Limb (tissue), 2 donors: Measurements from ENCODE around the gene FMO2.
"Not testable (repeated sequence)": the region's sequence is repeated elsewhere in the genome, so short reads cannot be mapped to it uniquely, and the experiment has no call there.

ENCODE experiments used
- DNase-seq, 2 donors: peaks; one replicate each; pipeline ENCODE4 v3.0.0-alpha.2; 2016; ENCODE audit errors: extremely low spot score in 2 of 2

Gene FMO2

DNA sequence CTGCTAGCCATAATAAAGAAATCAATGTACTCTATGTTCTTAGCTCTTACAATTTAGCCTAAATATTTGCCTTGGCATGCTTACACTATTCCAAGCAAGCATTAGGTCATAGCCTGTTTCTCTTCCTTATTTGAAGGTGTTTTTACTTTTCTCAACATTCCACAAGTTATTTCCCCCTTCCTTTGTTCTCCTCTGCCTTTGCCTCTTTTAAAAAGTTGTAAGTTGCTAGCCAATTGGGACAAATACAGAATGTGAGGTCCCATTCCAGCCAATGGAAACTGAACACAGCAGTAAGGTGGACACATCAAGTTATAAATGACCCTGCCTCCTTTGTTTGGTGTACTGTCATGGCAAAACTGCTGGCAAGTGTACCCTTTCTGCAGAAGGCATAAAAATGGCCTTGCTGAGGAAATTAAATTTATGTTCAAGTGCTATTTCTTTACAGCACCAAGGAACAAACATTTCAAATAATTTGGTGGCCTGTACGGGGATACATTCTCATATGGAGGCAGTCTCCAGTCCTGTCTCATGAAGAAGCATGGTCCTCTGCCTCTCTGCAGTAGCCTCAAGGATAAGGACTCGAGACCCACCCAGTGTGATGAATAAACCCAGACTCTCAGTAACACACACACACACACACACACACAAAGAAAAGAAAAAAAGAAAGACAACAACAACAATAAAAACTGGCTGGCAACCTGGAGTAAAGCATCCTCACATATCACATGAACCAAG lies 34.4 kb downstream of the FMO2 start:
- DNase-seq = no peak

DNA sequence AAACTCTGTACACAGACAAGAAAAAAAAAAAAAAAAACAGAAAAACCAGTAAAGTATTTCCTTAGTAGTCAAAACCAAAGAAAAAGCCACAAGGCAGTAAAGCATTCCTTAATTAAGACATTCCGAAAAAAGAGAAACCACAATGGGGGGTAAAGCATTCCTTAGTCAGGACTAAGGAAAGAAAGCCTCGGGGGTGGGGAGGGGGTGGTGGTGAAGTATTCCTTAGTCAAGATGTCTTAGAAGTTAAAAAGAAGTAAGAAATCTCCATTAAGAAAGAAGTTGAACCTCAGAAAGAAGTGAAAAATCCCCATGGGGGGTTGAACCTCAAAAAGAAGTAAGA lies 35.0 kb downstream of the FMO2 start:
- DNase-seq = no peak

DNA sequence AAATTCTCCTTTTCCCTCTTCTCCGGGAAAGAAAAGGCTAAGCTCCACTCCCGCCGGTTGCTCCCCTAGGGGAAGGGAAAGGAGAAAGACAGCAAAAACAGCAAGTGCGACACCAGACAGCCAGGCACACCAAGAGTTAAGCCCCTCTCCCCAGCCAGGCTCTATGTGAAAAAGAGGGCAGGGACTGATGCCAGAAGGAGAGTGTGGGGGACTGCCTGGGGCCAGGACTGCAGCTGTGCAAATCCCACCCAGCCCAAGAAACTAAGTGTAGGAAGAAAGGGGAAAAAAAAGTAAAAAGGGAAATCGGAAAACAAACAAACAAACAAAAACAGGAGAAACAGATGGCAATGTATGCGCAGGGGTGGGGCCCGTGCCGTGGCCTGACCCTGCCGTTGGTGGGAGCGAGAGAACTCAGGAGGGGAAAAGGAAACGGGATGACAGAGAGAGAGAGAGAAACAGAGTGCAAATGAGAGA lies 35.5 kb downstream of the FMO2 start:
- DNase-seq = peak; percentile 76 to 85

DNA sequence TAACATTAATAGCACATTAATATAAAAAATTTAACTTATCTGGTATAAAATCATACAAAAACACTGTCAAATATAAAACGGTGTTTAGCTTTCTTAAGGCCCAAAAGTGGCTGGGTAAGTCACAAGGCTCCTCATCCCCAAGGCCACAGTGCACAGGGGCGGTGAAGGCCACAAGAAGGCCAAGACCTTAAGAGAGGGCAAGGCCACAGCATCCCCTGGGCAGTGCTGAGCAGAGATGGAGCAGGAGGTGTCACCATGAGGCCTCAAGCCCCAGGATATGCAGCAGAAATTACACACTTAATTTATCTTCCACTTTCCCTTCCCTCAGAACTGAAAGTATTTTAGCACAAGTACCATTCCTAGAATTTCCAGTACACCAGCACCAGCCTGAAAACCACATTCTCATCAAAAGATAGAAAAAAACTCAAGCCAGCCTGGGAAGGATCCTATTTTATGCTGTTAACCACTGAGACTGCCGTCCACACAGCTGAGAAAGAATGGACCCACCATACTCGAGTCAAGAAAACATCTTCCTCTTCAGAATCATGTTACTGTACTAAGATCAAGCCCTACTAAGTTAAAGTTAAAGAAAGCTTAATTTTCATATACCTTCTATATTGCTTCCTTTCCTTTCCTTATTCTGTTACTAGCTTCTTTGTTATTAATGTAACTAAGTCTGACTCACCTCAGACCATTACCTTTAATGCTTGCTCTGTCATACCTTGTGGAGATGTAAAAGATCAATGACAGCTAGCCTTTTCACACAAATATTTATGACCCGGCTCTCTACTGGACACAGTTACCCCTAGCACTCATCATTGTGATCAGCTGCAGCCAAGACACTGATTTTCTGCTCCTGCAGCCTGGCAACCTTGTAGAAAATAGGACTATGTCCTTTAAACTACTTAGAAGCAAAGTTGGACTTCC lies 36.8 kb downstream of the FMO2 start:
- DNase-seq = no peak

DNA sequence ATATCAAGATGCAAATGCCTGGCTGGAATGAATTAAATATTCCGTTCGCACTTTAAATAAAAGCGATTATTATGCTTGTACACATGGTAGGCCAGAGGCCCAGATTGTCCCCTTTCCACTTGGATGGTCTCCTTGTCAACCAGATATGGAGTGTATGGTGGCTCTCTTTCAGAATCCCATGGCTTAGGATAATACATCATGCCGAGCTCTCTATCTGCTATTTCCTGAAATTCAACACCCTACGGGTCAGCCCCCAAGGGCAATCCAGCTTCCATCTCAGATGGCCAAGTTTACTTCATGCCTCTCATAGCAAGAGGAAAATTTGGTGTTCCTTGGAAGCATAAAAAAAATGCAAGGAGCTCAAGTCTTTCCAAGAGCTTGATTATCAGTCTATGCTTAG lies 37.8 kb downstream of the FMO2 start:
- DNase-seq = no peak

DNA sequence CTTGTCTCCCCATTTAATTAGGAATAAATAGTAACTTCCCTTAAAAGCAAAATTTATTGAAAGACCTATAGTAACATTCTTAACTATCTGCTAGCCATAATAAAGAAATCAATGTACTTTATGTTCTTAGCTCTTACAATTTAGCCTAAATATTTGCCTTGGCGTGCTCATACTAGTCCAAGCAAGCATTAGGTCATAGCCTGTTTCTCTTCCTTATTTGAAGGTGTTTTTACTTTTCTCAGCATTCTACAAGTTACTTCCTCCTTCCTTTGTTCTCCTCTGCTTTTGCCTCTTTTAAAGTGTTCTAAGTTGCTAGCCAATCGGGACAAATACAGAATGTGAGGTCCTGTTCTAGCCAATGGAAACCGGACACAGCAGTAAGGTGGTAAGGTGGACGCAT lies 39.2 kb downstream of the FMO2 start:
- DNase-seq = not testable (repeated sequence)

DNA sequence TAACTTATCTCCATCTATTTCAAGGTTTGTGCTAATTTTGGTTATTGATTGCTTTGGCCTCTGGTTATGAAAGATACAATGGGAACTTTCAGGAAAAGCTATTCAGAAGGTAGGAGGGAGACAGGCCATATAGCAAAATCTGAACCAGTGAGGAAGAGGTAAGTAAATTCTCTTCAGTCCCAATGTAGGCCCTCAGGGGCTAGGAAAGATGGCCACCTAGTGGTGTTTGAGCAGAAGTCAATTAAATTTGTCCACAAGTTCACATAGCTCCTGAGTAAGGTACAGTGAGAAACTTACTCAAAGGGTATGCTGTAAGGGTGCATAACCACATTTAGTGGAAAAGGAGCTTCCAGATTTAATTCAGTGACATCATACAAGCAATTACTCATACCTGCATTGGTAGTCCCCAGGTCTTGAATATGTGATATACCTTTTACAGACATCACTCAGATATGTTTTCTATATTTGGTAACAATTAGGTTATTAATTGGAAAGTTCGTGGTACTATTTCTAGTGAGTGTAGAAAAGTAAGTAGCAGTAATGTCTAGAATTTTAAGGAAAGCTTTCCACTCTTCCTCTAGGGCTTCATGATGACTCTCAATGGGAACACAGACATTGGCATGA lies 41.8 kb downstream of the FMO2 start:
- DNase-seq = peak; percentile 48 to 88

DNA sequence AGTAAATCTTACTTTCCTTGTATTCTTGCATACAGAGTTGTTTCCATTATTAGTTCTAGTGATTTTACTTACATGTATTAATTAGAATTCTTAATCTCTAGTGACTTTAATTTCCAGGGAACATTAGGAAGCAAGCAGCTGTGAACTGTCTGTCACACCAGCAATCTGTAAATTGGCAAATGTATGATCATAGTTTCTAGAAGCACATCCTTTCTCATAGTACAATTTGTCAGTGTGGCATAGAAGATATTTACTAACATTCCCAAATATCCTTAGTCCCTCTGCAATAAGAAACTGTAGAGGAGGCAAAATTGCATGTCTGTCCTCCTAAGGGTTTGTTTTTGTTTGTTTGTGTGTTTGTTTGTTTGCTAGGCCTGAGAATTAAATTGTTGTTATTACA lies 46.2 kb downstream of the FMO2 start:
- no peak for DNase-seq

DNA sequence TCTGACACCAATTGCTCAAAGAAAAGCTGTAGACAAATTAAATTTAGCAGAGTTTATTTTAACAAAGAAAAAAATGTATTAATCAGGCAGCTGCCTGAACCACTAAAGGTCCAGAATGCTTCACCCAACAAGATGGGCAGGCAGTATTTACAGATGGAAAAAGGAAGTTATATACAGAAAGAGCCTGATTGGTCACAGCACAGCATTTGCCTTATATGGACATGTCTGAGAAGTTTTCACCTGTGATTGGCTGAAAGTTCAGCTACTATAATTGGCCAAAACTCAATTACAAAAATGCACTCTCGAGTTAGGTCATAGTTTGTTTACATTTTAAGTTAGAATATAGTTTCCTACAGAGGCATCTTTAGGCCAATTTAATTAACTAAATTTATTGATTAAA lies 48.1 kb downstream of the FMO2 start:
- no peak for DNase-seq

DNA sequence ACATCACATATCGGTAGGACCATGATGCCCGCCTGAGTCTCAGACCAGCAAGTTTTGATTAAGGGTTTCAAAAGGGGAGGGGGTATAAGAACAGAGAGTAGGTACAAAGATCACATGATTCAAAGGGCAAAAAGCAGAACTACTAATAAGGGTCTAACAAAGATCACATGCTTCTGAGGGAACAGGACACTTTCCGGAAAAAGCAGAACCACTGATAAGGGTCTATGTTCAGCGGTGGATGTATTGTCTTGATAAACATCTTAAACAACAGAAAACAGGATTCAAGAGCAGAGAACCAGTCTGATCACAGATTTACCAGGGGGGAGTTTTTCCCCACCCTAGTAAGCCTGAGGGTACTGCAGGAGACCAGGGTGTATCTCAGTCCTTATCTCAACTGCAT lies 51.1 kb downstream of the FMO2 start:
- DNase-seq = not testable (repeated sequence)

DNA sequence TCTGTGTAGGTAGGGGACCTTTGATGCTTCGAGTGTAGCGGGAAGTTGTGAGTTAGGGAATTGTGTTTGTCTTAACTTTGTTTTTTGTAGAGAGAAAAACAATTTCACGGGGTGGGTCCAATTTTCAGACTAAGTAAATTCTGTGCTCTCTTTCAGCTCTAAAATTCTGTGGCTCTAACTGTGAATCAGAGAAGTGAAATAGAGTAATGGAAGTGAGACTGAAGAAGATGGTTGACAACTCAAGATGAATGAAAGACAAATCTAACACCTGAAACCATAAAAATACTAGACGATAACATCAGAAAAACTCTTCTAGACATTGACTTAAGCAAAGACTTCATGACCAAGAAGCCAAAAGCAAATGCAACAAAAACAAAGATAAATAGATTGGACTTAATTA lies 58.8 kb downstream of the FMO2 start:
- no peak for DNase-seq

DNA sequence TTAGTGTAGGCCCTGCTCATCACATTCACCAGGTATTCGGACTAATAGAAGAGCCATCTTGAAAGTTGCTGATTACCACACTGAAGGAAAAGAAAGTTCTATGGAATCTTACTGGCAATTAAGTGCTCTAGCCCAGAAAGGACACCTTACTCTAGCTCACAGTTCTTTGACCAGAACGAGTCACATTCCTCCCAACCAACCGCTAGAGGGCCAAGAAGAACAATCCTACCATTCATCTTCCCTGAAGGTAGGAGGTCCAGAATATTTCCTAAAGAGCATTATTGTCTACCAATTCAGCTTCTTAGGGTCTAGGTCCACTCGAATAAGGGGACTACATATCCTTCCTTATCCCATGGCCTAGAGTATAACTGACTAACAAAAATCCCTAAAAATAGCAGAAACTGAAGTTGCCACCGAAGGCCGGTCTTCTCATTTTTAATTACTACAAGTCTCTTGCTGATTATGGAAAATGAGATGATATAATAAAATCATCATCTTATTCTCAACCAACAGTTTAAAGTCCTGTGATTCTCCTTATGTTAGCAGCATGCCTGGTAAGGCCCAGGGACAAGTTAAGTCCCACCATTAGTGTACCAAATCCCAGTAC lies 60.5 kb downstream of the FMO2 start:
- DNase-seq = no peak

DNA sequence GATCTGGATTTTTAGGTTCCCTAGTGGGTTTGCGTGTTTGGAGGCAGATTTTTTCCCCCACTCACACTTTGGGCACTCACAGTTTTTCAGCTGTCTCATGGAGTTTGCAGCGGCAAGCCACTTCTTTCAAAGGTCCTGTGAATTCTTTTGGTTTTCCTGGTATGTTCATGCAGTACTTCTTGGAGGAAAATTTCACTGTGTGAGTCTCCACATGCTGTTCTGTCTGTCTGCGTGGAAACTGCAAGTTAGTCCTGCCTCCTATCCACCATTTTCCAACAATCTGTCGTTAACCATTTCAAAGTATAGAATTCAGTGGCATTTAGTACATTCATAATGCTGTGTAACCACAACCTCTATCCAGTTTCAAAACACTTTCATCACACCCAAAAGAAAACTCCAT lies 62.4 kb downstream of the FMO2 start:
- DNase-seq = no peak

DNA sequence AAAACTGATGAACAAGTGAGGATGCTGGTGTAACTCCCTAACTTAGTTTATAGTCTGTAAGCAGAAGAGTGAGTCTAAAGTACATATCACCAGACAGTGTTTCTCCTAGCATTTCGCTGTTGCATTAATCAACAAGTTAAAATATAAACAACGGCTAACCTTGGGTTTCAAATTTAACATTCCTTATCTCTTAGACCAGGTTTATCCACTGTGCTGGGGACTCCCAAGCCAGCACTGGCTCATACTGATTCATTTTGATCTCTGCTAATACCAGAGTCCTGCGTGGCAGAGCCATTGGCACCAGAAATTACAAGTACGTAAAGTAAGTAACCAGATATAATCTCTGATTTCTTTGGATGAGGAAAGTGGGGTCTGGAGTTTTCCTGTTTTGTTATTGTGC lies 63.2 kb downstream of the FMO2 start, which contains the start of gene FMO1:
TSS of gene FMO1 (plus strand) at position 193 of the 400 bp plus-strand sequence. CDS start 9,594 bp downstream, outside the sequence.
- no peak for DNase-seq

DNA sequence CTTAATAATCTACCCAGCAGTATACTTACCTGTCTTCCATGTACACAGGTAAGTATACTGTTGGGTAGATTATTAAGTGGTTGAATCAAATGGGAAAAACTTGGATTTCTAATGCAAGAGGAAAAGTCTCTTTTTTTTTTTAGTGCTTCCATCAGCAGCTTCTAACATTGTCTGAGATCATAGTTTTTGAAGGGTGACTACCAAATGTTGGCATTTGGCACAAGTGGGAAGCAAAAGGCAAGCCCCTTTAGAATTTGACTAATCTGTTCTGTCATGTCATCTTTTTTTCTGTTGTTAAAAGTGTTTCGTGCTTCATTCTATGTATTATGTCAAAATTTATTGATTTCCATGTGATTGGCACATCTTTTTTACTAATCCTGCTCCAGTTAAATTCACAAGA lies 63.7 kb downstream of the FMO2 start:
- DNase-seq = no peak

DNA sequence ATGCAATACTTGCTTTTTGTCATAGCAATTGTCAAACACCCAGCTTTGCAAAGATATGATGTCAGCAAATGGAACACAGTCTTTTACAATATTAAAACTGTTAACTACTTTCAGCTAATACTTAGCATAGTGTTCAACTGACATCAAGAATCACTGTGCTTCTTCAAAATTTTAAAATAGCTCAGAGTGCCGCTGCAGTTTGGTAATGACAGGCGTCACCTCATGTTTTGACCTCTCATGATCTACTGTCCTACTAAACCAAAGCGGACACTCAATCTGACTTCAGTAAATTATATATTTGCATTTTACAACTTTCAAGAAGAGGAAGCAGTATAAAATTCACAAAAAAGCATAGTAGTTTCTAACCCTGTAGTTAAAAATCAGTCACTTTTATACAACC lies 65.2 kb downstream of the FMO2 start:
- no peak for DNase-seq

DNA sequence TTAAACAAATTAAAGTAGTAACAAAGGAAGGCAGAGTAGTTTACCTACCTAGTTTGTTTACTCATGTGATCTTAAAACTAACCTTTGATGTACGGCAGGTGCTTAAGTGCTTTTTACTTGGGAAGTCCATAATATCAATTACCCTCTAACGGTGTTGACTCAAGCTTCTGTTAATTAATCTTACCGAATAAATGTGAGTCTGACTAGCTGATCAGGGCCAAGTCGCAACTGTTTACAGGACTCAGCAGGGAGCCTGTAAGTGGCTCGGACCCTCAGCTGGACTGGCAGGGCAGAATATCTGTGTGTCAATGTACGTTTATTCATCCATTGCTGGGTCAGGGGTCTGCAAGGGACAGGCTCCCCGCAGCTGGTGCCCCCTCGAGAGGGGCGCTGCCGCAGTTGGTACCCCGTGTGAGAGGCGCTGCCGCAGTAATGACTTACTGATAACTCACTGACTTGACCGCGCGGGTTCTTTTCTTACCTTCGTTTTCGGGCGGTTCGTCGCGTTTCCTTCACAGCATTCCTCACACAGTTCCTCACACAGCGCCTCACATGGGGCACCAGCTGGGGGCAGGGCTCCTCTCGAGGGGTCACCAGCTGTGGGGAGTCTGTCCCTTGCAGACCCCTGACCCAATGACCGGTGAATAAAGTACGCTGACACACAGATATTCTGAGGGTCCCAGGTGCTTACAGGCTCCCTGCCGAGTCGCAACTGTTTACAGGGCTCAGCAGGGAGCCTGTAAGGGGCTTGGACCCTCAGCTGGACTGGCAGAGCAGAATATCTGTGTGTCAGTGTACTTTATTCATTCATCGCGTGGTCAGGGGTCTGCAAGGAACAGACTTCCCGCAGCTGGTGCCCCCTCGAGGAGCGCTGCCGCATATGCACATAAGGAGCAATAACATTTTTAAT lies 66.2 kb downstream of the FMO2 start:
- peak; percentile 60 to 69 for DNase-seq

DNA sequence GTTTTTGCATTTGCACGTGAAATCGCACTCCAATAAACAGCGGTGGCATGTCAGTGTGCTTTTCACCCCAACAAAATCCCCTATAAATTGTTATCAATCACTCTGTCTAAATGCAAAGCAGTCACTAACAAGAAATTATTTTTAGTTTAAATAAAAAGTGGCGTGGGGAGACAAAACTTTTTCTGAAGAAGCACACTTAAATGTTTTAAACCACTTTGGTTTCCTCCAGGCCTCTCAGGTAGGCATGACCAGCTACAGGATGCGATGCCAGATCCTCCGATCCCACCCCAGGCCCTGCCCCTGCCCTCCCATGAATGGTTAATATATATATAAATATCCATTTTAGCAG lies 66.8 kb downstream of the FMO2 start:
- no peak for DNase-seq

DNA sequence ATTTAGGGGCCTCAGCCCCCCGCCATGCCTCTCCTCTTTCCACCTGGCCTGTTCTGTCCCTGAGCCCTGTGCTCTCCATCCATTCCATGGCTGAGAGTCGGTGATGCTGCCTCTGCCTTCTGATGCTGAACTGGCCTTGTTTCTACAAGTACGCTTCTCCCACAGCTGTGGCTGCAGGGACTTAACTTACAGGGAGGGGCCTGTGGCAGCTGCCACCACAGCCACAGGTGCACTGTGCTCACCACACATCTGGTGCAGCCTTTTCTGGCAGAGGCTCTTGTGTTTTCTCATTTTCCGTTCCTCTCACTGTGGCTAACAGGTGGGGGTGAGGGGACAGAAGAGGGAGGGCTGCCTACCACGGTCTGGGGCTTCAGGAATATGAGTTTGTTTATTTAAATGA lies 67.4 kb downstream of the FMO2 start:
- peak; percentile 47 to 48 for DNase-seq

DNA sequence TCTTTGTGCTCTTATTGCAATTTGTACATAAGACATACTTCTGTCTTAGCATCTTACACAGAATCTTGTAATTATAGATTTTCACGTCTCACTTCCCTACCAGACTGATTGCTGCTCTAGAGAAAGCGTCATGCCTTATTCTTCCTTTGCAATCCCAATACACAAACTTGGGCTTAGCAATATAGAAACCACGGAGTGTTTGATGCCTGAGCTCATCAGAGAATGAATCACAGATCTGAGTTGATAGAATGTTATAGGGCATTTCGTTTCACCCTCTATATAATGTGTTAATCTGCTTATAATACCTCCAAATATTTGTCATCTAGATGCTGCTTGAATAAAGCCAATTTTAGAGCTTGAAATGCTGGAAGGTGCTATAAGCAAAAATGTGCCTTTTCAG lies 69.8 kb downstream of the FMO2 start:
- no peak for DNase-seq
